GM19025 (cell line): Measurements from ENCODE around the gene CORO6.
A peak's percentile ranks its signal among the peaks of the same experiment; 100 is the strongest.
"Not testable (repeated sequence)": the region's sequence is repeated elsewhere in the genome, so short reads cannot be mapped to it uniquely, and the experiment has no call there.

Experiments used
- ATAC-seq: cut with Tn5 transposase; IDR thresholded peaks from one replicate; pipeline ENCODE4 v1.9.1; 2021; ENCODE audit warnings: mild to moderate bottlenecking, low read depth, moderate library complexity; ENCODE audit not compliant: unreplicated experiment

CORO6 gene

GRCh38 chr17:29622337-29623282 is at the start of gene CORO6:
TSS of gene CORO6 (minus strand) at chr17:29622912. CDS start at chr17:29621421, 1,491 bp downstream.
- peak; percentile 45 for ATAC-seq

- ATAC-seq = no peak
These were observed 48.9 kb upstream of the CORO6 start for GRCh38 chr17:29671661-29672060.

DNA sequence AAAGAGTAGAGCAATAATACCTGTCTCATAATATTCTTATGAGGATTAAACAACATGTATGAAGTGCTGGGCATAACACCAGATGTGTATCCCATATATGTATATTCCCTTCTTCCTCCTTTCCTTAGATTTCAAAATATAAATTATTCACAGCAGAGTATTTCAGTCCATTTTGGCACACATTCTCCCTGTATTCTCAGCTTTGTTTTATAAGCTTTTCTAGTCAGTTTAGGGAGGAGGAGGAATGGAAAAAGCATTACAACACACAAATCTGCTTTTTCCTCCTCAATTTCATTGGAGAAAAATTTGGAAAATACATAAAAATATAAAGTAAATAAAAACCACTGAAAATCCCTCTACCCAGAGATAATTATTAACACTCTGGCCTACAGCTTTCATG is 46.6 kb upstream of the CORO6 start:
- no peak for ATAC-seq

DNA sequence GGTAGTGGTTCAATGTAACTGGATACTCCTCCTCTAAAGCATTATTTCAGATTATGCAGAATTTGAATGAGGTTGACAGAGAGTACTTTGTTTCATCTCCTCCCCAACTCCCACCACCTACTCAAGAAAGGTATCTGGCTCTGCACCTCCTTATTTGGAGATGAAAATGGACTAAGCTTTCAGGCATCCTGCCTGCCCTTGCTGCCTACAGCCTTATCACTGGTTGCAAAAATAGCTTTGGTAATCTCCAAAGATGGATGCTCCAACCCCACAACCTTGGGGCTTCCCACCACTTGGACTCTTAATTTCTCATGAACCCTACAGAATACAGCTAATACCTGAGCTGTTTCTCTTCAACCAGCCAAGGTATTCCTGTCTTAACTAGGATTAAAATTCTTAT is 45.3 kb upstream of the CORO6 start:
- no peak for ATAC-seq

GRCh38 chr17:29665481-29665810 is 42.7 kb upstream of the CORO6 start:
- ATAC-seq = no peak

- ATAC-seq = no peak
These were observed 42.2 kb upstream of the CORO6 start for GRCh38 chr17:29664743-29665480.

- ATAC-seq = no peak
These were observed 40.4 kb upstream of the CORO6 start for GRCh38 chr17:29663155-29663554.

- no peak for ATAC-seq
These were observed 38.5 kb upstream of the CORO6 start for GRCh38 chr17:29661213-29661612.

DNA sequence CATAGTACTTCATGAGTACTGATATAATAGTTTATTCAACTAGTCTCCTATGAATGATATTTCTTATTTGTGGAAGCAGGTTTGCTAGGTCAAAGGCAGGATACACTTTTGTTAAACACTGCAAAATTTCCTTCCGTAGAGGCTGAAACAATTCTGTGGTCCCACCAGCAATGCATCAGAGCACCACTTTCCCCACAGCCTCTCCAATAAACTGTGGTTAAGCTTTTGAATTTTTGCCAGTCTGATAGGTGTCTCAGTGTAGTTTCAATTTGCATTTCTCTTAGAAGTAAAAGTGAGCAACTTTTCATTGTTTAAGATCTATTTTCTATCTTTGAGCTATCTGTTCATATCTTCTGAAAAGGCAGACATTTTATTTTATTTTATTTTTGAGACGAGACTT is 36.4 kb upstream of the CORO6 start:
- ATAC-seq = no peak

DNA sequence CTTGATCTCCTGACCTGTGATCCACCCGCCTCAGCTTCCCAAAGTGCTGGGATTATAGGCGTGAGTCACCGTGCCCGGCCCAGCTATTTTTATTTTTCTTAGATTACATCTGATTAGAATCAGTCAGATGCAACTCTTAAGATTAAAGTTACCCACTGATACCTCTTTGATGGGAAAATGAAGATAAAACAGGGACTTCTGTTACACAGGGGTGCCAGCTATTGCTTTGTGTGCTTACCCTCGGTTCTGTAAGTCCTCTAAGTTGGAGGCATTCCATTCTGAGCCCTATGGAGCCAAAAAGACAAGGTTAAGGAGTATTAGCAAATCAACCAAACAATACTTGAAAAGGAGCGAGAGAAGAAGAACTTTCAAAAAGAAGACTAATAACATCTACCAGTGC is 32.6 kb upstream of the CORO6 start:
- no peak for ATAC-seq

GRCh38 chr17:29653995-29654714 is 31.4 kb upstream of the CORO6 start:
- no peak for ATAC-seq

GRCh38 chr17:29652976-29653375 is 30.3 kb upstream of the CORO6 start:
- no peak for ATAC-seq

DNA sequence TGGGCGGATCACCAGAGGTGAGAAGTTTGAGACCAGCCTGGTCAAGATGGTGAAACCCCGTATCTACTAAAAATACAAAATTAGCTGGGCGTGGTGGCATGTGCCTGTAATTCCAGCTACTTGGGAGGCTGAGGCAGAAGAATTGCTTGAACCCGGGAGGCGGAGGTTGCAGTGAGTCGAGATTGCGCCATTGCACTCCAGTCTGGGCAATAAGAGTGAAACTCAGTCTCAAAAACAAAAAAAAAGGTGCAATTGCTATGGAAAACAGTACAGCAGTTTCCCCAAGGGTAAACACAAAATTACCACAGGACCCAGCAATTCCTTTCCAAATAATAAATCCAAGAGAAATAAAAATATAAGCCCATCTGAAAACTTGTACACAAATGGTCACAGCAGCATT is 29.2 kb upstream of the CORO6 start:
- ATAC-seq = not testable (repeated sequence)

- no peak for ATAC-seq
These were observed 27.7 kb upstream of the CORO6 start for GRCh38 chr17:29650396-29650795.

GRCh38 chr17:29649359-29649758 is 26.6 kb upstream of the CORO6 start:
- ATAC-seq = no peak

DNA sequence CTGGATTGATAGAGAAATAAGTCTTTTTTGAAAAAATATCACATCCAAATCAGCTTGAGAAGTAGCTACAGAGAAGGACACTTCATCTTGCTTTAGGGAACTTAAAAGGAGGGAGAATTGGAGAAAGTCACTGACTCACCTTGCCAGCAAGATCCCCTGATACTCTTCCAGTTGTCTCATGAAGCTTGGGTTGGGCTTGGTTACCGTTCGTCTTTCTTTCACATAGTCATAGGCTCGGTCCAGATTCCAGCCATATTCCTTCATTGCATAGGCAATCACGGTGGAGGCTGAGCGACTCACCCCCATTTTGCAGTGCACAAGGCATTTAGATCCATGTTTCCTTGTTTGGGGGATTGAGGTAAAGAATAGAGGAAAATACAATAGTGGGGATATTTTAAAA is 25.3 kb upstream of the CORO6 start:
- ATAC-seq = no peak

DNA sequence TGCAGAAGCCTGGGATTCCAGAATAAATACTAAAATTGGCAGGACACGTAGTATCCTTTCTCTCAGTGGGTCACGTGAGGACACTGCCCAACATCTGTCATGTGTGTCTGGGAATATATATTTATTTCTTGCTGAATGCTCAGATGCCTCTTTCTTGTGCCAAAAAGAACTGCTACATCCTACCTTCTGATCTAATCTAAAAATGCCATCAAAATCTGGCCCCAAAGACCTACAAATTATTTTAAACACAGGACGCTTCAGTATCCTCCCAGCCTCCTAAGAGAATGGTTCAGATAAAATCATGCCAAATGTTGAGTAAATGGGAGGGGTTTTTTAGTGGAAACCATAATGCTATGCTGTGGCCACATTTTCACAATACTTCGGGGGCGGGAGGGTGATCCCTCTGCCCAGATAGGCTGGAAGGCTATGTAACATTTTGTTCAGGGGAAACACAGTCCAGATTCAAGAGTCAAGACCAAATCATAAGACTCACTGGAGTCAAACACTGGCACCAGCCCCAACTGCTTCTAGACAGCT is 22.9 kb upstream of the CORO6 start:
- no peak for ATAC-seq

GRCh38 chr17:29643817-29644160 is 21.1 kb upstream of the CORO6 start:
- no peak for ATAC-seq

DNA sequence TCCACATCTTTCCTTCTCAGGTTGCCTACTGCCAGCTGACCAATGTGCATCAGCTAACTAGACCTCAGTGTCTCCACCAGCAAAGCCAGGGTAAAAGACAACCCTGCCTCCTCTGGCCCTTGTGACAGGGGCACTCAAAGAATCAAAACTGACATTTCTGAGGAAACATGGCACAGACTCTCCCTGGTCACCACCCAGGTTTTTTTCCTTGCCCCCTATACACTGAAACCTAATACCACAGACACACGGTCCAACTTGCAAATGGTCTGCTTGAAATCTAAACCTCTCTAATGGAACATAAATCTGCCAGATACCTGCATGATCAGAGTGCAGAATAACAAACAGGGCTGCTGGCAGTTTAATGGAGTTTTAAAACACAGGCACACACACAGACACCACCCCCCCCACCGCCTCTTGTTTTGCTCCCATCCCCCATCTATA is 19.5 kb upstream of the CORO6 start:
- no peak for ATAC-seq

DNA sequence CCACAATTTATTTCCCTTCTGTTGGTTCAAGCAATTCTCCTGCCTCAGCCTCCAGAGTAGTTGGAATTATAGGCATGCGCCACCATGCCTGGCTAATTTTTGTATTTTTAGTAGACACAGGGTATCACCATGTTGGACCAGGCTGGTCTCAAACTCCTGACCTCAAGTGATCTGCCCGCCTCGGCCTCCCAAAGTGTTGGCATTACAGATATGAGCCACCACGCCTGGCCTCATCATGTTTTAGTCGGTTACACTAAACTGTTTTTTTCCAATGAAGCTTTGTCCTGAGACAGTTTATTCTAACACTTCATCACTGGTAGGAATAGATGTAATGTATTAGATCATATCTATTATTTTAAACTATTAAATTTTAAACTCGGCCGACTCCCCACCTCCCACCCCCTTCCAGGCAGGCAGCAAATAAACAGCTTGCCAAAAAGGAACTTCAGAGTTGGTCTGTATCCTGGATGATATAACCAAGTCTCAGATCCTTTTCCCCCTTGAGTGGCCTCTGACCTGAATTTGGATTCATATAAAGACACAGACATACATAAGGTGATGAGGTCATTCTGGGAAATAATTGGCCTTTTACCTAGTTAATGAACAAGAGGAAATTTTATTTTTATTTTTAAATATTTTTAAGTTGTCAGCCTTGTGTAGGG is 18.4 kb upstream of the CORO6 start:
- ATAC-seq = no peak
